Astrocyte (in vitro differentiated cells and primary cell): Measurements from ENCODE around the gene TLN1. TPM values are rescaled to one million over a fixed set of nuclear protein-coding genes. Genes with fewer than 3 reads are reported as not detected.
A peak's percentile ranks its signal among the peaks of the same experiment; 100 is the strongest.

Source experiments
- DNase-seq: peaks from one replicate; pipeline ENCODE4 v3.0.0-alpha.2; 2010; ENCODE audit warnings: low read depth
- FAIRE-seq: peaks from 2 replicates; lab custom pipeline; 2011; peaks lifted over from hg19 to GRCh38; lab: Jason Lieb, UNC
- H2AFZ ChIP-seq: 2 replicates; pipeline ENCODE4 v1.6.0; 2012; ENCODE audit warnings: low read depth, low read length, inconsistent platforms
- H3K27ac ChIP-seq: 2 replicates; pipeline ENCODE4 v1.5.1; 2011; ENCODE audit warnings: low read depth, low read length, inconsistent platforms
- H3K27me3 ChIP-seq: 2 replicates; pipeline ENCODE4 v1.6.0; 2011; ENCODE audit warnings: low read length, inconsistent platforms; ENCODE audit not compliant: insufficient read depth
- H3K36me3 ChIP-seq: 2 replicates; pipeline ENCODE4 v1.5.1; 2011; ENCODE audit warnings: low read length, inconsistent platforms; ENCODE audit not compliant: insufficient read depth
- H3K4me1 ChIP-seq: 2 replicates; pipeline ENCODE4 v1.5.1; 2011; ENCODE audit warnings: low read length, inconsistent platforms; ENCODE audit not compliant: insufficient read depth
- H3K4me2 ChIP-seq: 2 replicates; pipeline ENCODE4 v1.6.0; 2012; ENCODE audit warnings: low read length, inconsistent platforms
- H3K4me3 ChIP-seq: 2 replicates; pipeline ENCODE4 v1.5.1; 2011; ENCODE audit warnings: low read depth, mild to moderate bottlenecking, low read length, inconsistent platforms; ENCODE audit not compliant: insufficient read depth
- H3K79me2 ChIP-seq: 2 replicates; pipeline ENCODE4 v1.6.0; 2012; ENCODE audit warnings: mild to moderate bottlenecking, low read length, inconsistent platforms; ENCODE audit not compliant: insufficient read depth
- H3K9ac ChIP-seq: 2 replicates; pipeline ENCODE4 v1.6.0; 2012; ENCODE audit warnings: mild to moderate bottlenecking, low read length, inconsistent platforms
- H3K9me3 ChIP-seq: 2 replicates; pipeline ENCODE4 v1.5.1; 2012; ENCODE audit warnings: low read depth, mild to moderate bottlenecking, low read length, inconsistent platforms; ENCODE audit not compliant: insufficient read depth
- H4K20me1 ChIP-seq: 2 replicates; pipeline ENCODE4 v1.6.0; 2012; ENCODE audit warnings: low read length, inconsistent platforms; ENCODE audit not compliant: insufficient read depth
- H3K27ac Mint-ChIP-seq: one replicate; pipeline ENCODE4 v1.8.0; 2021; ENCODE audit warnings: mild to moderate bottlenecking, mixed read lengths; ENCODE audit not compliant: unreplicated experiment
- H3K27me3 Mint-ChIP-seq: one replicate; pipeline ENCODE4 v1.8.0; 2021; ENCODE audit warnings: low read depth, mixed read lengths; ENCODE audit not compliant: unreplicated experiment
- H3K36me3 Mint-ChIP-seq: one replicate; pipeline ENCODE4 v1.8.0; 2021; ENCODE audit warnings: low read depth, mixed read lengths; ENCODE audit not compliant: unreplicated experiment
- H3K4me1 Mint-ChIP-seq: one replicate; pipeline ENCODE4 v1.8.0; 2021; ENCODE audit warnings: low read depth, mixed read lengths; ENCODE audit not compliant: unreplicated experiment
- H3K4me3 Mint-ChIP-seq: one replicate; pipeline ENCODE4 v1.8.0; 2021; ENCODE audit warnings: mild to moderate bottlenecking, moderate library complexity, mixed read lengths; ENCODE audit not compliant: unreplicated experiment
- H3K9me3 Mint-ChIP-seq: one replicate; pipeline ENCODE4 v1.8.0; 2021; ENCODE audit warnings: mild to moderate bottlenecking, mixed read lengths; ENCODE audit not compliant: unreplicated experiment
- CTCF ChIP-seq: IDR thresholded peaks from 2 replicates; pipeline ENCODE4 v1.5.1; 2011; ENCODE audit warnings: low read depth, mild to moderate bottlenecking, inconsistent platforms, low read length, moderate library complexity; ENCODE audit not compliant: insufficient read depth
- EZH2 ChIP-seq: IDR thresholded peaks from 2 replicates; pipeline ENCODE4 v1.6.1; 2012; ENCODE audit warnings: mild to moderate bottlenecking, low read length, inconsistent platforms; ENCODE audit not compliant: insufficient read depth
- total RNA-seq: library from RNA; stranded (reverse); gene quantifications from 2 replicates; pipeline ENCODE4 v1.2.1, GENCODE V29; 2021

The TLN1 gene
- total RNA-seq, 1 donor from 2014 or later: 525 TPM

- H3K27ac Mint-ChIP-seq: peak overlapping the region; percentile 63
- peaks cover 28% of the 10 kb centered on the region for H3K79me2 ChIP-seq
- peak; percentile 36 for DNase-seq
- H3K9me3 ChIP-seq: no peaks in the 10 kb centered on the region
- peaks cover 70% of the 10 kb centered on the region for H4K20me1 ChIP-seq
- peaks cover 39% of the 10 kb centered on the region for H3K36me3 ChIP-seq
- H3K4me3 Mint-ChIP-seq: peak overlapping the region; percentile 74
- H3K4me2 ChIP-seq: peak overlapping the region; percentile 100
- no peak overlapping the region for H3K4me3 ChIP-seq
- H3K9ac ChIP-seq: peak overlapping the region; percentile 7
- FAIRE-seq: no peak
- no peaks in the 10 kb centered on the region for H3K9me3 Mint-ChIP-seq
- H2AFZ ChIP-seq: no peak overlapping the region
- H3K4me1 Mint-ChIP-seq: peaks cover 51% of the 10 kb centered on the region
- no peaks in the 10 kb centered on the region for H3K27me3 ChIP-seq
- H3K27me3 Mint-ChIP-seq: peaks cover 3% of the 10 kb centered on the region
- peaks cover 45% of the 10 kb centered on the region for H3K4me1 ChIP-seq
- no peak overlapping the region for H3K27ac ChIP-seq
- TF ChIP-seq CTCF (no peak), EZH2 (no peak)
- peaks cover 28% of the 10 kb centered on the region for H3K36me3 Mint-ChIP-seq
These were observed 50.5 kb downstream of the TLN1 start for GRCh38 chr9:35681341-35682002.

- TF ChIP-seq EZH2: no peak
- TF ChIP-seq CTCF: no peak
- Histone ChIP-seq H3K27ac (no peak overlapping the region), H3K27me3 (no peaks in the 10 kb centered on the region), H3K9me3 (no peaks in the 10 kb centered on the region), H3K4me1 (peaks cover 45% of the 10 kb centered on the region), H4K20me1 (peaks cover 60% of the 10 kb centered on the region), H3K36me3 (peaks cover 32% of the 10 kb centered on the region), H3K4me3 (no peak overlapping the region), H3K4me2 (no peak overlapping the region), H2AFZ (no peak overlapping the region), H3K79me2 (peaks cover 19% of the 10 kb centered on the region), H3K9ac (no peak overlapping the region)
- DNase-seq (peak; percentile 71), FAIRE-seq (no peak)
- Mint-ChIP-seq H3K9me3 (no peaks in the 10 kb centered on the region), H3K4me1 (peaks cover 45% of the 10 kb centered on the region), H3K27ac (peak overlapping the region; percentile 34), H3K36me3 (peaks cover 24% of the 10 kb centered on the region), H3K4me3 (no peak overlapping the region), H3K27me3 (peaks cover 6% of the 10 kb centered on the region)
These were observed 51.5 kb downstream of the TLN1 start for GRCh38 chr9:35680331-35681105.
